ENCODE results near the gene FLNB. TPM values are rescaled to one million over a fixed set of nuclear protein-coding genes. Genes with fewer than 3 reads are reported as not detected.

Gene FLNB
- total RNA-seq, 2 experiments from 2014 or later: 26.3 to 28.4 TPM

DNA sequence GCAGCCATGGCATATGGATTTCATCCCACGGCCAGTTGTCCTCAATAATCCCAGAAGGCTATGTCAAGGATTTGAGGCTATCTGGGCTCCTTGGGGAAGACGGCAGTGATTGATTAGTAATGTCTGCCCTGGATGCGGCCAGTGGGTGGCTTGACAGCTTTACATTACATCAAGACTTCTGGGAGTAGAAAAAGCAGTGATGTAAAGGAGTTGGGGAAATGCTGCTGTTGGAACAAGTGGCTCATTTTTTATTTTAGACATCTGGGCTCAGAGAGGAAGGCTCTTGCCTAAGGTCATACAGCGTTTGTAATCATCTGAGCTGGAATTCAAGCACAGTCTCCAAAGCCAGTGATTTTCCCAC, 94.1 kb downstream of the FLNB start:
- DNase-seq (no peak), ATAC-seq (no peak)
- Mint-ChIP-seq H3K27me3 (no peaks in the 10 kb centered on the region), H3K4me1 (ENCODE audit: low read depth) (peaks cover 39% of the 10 kb centered on the region), H3K9me3 (no peaks in the 10 kb centered on the region), H3K4me3 (no peak overlapping the region), H3K27ac (no peak overlapping the region), H3K36me3 (ENCODE audit: low read depth) (peaks cover 29% of the 10 kb centered on the region)
- intact Hi-C loops (cut with micrococcal nuclease): loop anchor here (10.0 kb wide), 1 partner anchor 88 kb away; no protein-coding TSS in a partner anchor
- ChIA-PET POLR2A (interaction anchor here (1.1 kb wide), 1 partner anchor 93 kb away, joined by 3 read pairs; no protein-coding TSS in a partner anchor), CTCF (interaction anchor here (2.1 to 3.0 kb wide), 2 partner anchors 33 to 65 kb away, joined by 5 to 7 read pairs; no protein-coding TSS in a partner anchor)
- no peak for TF ChIP-seq CTCF (IDR thresholded peaks at IDR 0.05)

- no peak for ATAC-seq
- CTCF ChIA-PET: interaction anchor here (1.4 to 3.0 kb wide), 3 partner anchors 32 to 96 kb away, joined by 4 to 7 read pairs (median 5); no protein-coding TSS in a partner anchor
- no peak overlapping the region for H3K4me3 Mint-ChIP-seq
- H3K36me3 Mint-ChIP-seq (ENCODE audit: low read depth): peaks cover 29% of the 10 kb centered on the region
- DNase-seq: no peak
- no peaks in the 10 kb centered on the region for H3K27me3 Mint-ChIP-seq
- no peak overlapping the region for H3K27ac Mint-ChIP-seq
- no peaks in the 10 kb centered on the region for H3K9me3 Mint-ChIP-seq
- TF ChIP-seq CTCF (IDR thresholded peaks at IDR 0.05): no peak
- intact Hi-C loops (cut with micrococcal nuclease): loop anchor here (10.0 kb wide), 1 partner anchor 88 kb away; no protein-coding TSS in a partner anchor
- H3K4me1 Mint-ChIP-seq (ENCODE audit: low read depth): peaks cover 39% of the 10 kb centered on the region
- POLR2A ChIA-PET: interaction anchor here (1.1 to 1.2 kb wide), 2 partner anchors 14 to 94 kb away, joined by 3 read pairs; no protein-coding TSS in a partner anchor
Measured at GRCh38 chr3:58102976-58103451, 94.8 kb downstream of the FLNB start.

- ChIA-PET CTCF (interaction anchor here (0.7 to 1.4 kb wide), 3 partner anchors 95 to 203 kb away, joined by 3 to 4 read pairs (median 3); no protein-coding TSS in a partner anchor), POLR2A (interaction anchor here (0.6 to 1.2 kb wide), 3 partner anchors 12 to 459 kb away, joined by 3 read pairs; no protein-coding TSS in a partner anchor)
- Mint-ChIP-seq H3K9me3 (no peaks in the 10 kb centered on the region), H3K4me1 (ENCODE audit: low read depth) (peaks cover 39% of the 10 kb centered on the region), H3K27me3 (no peaks in the 10 kb centered on the region), H3K4me3 (peak overlapping the region; percentile 18), H3K36me3 (ENCODE audit: low read depth) (peaks cover 30% of the 10 kb centered on the region), H3K27ac (peak overlapping the region; percentile 56)
- intact Hi-C loops (cut with micrococcal nuclease): loop anchor here (10.0 kb wide), 1 partner anchor 89 kb away; no protein-coding TSS in a partner anchor
- no peak for TF ChIP-seq CTCF (IDR thresholded peaks at IDR 0.05)
- ATAC-seq (no peak), DNase-seq (no peak)
Measured at GRCh38 chr3:58104151-58104550, 95.9 kb downstream of the FLNB start.

GRCh38 chr3:58104712-58105111, 96.5 kb downstream of the FLNB start:
- POLR2A ChIA-PET: interaction anchor here (0.6 to 1.0 kb wide), 3 partner anchors 19 to 460 kb away, joined by 3 read pairs; no protein-coding TSS in a partner anchor
- TF ChIP-seq CTCF (IDR thresholded peaks at IDR 0.05): no peak
- CTCF ChIA-PET: interaction anchor here (0.7 to 1.2 kb wide), 2 partner anchors 96 to 202 kb away, joined by 3 read pairs; no protein-coding TSS in a partner anchor
- ATAC-seq (no peak), DNase-seq (no peak)
- peaks cover 38% of the 10 kb centered on the region for H3K4me1 Mint-ChIP-seq (ENCODE audit: low read depth)
- no peak overlapping the region for H3K27ac Mint-ChIP-seq
- no peak overlapping the region for H3K4me3 Mint-ChIP-seq
- intact Hi-C loops (cut with micrococcal nuclease): loop anchor here (10.0 kb wide), 1 partner anchor 90 kb away; no protein-coding TSS in a partner anchor
- H3K27me3 Mint-ChIP-seq: no peaks in the 10 kb centered on the region
- H3K36me3 Mint-ChIP-seq (ENCODE audit: low read depth): peaks cover 30% of the 10 kb centered on the region
- no peaks in the 10 kb centered on the region for H3K9me3 Mint-ChIP-seq

GRCh38 chr3:58105196-58105595, 97.0 kb downstream of the FLNB start:
- peaks cover 34% of the 10 kb centered on the region for H3K4me1 Mint-ChIP-seq (ENCODE audit: low read depth)
- POLR2A ChIA-PET: interaction anchor here (1.0 kb wide), 1 partner anchor 20 kb away, joined by 3 read pairs; no protein-coding TSS in a partner anchor
- no peak for TF ChIP-seq CTCF (IDR thresholded peaks at IDR 0.05)
- no peak overlapping the region for H3K4me3 Mint-ChIP-seq
- DNase-seq (no peak), ATAC-seq (no peak)
- H3K36me3 Mint-ChIP-seq (ENCODE audit: low read depth): peaks cover 34% of the 10 kb centered on the region
- intact Hi-C loops (cut with micrococcal nuclease): loop anchor here (10.0 kb wide), 1 partner anchor 90 kb away; no protein-coding TSS in a partner anchor
- H3K9me3 Mint-ChIP-seq: no peaks in the 10 kb centered on the region
- H3K27ac Mint-ChIP-seq: no peak overlapping the region
- no peaks in the 10 kb centered on the region for H3K27me3 Mint-ChIP-seq
- CTCF ChIA-PET: interaction anchor here (1.2 kb wide), 1 partner anchor 202 kb away, joined by 3 read pairs; no protein-coding TSS in a partner anchor
